ENCODE measurements around the gene B3GNT7.

The B3GNT7 gene

GRCh38 chr2:231410293-231411004, 14.9 kb downstream of the B3GNT7 start:
- Histone ChIP-seq H3K4me3 (ENCODE audit: low read depth in 1 of 5, low read length in 5 of 5) (no peak overlapping the region), H3K4me1 (ENCODE audit: control insufficient read depth in 5 of 5, insufficient read depth in 5 of 5, low read length in 5 of 5) (peaks cover 0 to 20% (median 15%) of the 10 kb centered on the region in 5 donors), H3K9me3 (ENCODE audit: control insufficient read depth in 5 of 5, low read length in 5 of 5) (peaks cover 3 to 11% (median 9%) of the 10 kb centered on the region in 5 donors), H3K36me3 (ENCODE audit: control insufficient read depth in 5 of 5, insufficient read depth in 5 of 5, low read length in 5 of 5) (no peaks in the 10 kb centered on the region), H3K27me3 (ENCODE audit: control insufficient read depth in 5 of 5, insufficient read depth in 4 of 5, low read length in 5 of 5) (peaks cover 0 to 17% (median 4%) of the 10 kb centered on the region in 5 donors), H3K27ac (ENCODE audit: low read depth, low read length) (no peak overlapping the region), H3K9ac (ENCODE audit: low read length in 5 of 5) (no peak overlapping the region)

GRCh38 chr2:231411237-231411636, 15.7 kb downstream of the B3GNT7 start:
- H3K4me3 ChIP-seq (ENCODE audit: low read depth in 1 of 5, low read length in 5 of 5) = no peak overlapping the region
- no peak overlapping the region for H3K27ac ChIP-seq (ENCODE audit: low read depth, low read length)
- peaks cover 0 to 15% (median 14%) of the 10 kb centered on the region in 5 donors for H3K4me1 ChIP-seq (ENCODE audit: control insufficient read depth in 5 of 5, insufficient read depth in 5 of 5, low read length in 5 of 5)

GRCh38 chr2:231411831-231412617, 16.5 kb downstream of the B3GNT7 start:
- Histone ChIP-seq H3K27me3 (ENCODE audit: control insufficient read depth in 5 of 5, insufficient read depth in 4 of 5, low read length in 5 of 5) (peaks cover 0 to 17% (median 4%) of the 10 kb centered on the region in 5 donors), H3K4me3 (ENCODE audit: low read depth in 1 of 5, low read length in 5 of 5) (peak overlapping the region; percentile 48 to 70 (median 64)), H3K9ac (ENCODE audit: low read length in 5 of 5) (peak overlapping the region in 4 of 5 donors; percentile 39 to 71 (median 54)), H3K4me1 (ENCODE audit: control insufficient read depth in 5 of 5, insufficient read depth in 5 of 5, low read length in 5 of 5) (peaks cover 0 to 14% (median 13%) of the 10 kb centered on the region in 5 donors), H3K27ac (ENCODE audit: low read depth, low read length) (no peak overlapping the region), H3K36me3 (ENCODE audit: control insufficient read depth in 5 of 5, insufficient read depth in 5 of 5, low read length in 5 of 5) (no peaks in the 10 kb centered on the region), H3K9me3 (ENCODE audit: control insufficient read depth in 5 of 5, low read length in 5 of 5) (peaks cover 3 to 11% (median 9%) of the 10 kb centered on the region in 5 donors)

More at GRCh38 chr2:231411237-231411636, 15.7 kb downstream of the B3GNT7 start:
- no peaks in the 10 kb centered on the region for H3K36me3 ChIP-seq (ENCODE audit: control insufficient read depth in 5 of 5, insufficient read depth in 5 of 5, low read length in 5 of 5)
- peaks cover 3 to 11% (median 9%) of the 10 kb centered on the region in 5 donors for H3K9me3 ChIP-seq (ENCODE audit: control insufficient read depth in 5 of 5, low read length in 5 of 5)
- H3K9ac ChIP-seq (ENCODE audit: low read length in 5 of 5) = no peak overlapping the region
- peaks cover 0 to 17% (median 4%) of the 10 kb centered on the region in 5 donors for H3K27me3 ChIP-seq (ENCODE audit: control insufficient read depth in 5 of 5, insufficient read depth in 4 of 5, low read length in 5 of 5)

GRCh38 chr2:231412618-231412963, 17.1 kb downstream of the B3GNT7 start:
- peak overlapping the region in 1 of 5 donors; percentile 71 for H3K9ac ChIP-seq (ENCODE audit: low read length in 5 of 5)
- H3K36me3 ChIP-seq (ENCODE audit: control insufficient read depth in 5 of 5, insufficient read depth in 5 of 5, low read length in 5 of 5) = no peaks in the 10 kb centered on the region
- H3K4me3 ChIP-seq (ENCODE audit: low read depth in 1 of 5, low read length in 5 of 5) = peak overlapping the region; percentile 48 to 70 (median 64)
- H3K27ac ChIP-seq (ENCODE audit: low read depth, low read length) = no peak overlapping the region
- H3K4me1 ChIP-seq (ENCODE audit: control insufficient read depth in 5 of 5, insufficient read depth in 5 of 5, low read length in 5 of 5) = peaks cover 0 to 14% (median 13%) of the 10 kb centered on the region in 5 donors
- H3K27me3 ChIP-seq (ENCODE audit: control insufficient read depth in 5 of 5, insufficient read depth in 4 of 5, low read length in 5 of 5) = peaks cover 0 to 18% (median 4%) of the 10 kb centered on the region in 5 donors
- H3K9me3 ChIP-seq (ENCODE audit: control insufficient read depth in 5 of 5, low read length in 5 of 5) = peaks cover 3 to 11% (median 9%) of the 10 kb centered on the region in 5 donors

- H3K27me3 ChIP-seq (ENCODE audit: control insufficient read depth in 5 of 5, insufficient read depth in 4 of 5, low read length in 5 of 5) = peaks cover 0 to 21% (median 4%) of the 10 kb centered on the region in 5 donors
- no peak overlapping the region for H3K27ac ChIP-seq (ENCODE audit: low read depth, low read length)
- H3K4me1 ChIP-seq (ENCODE audit: control insufficient read depth in 5 of 5, insufficient read depth in 5 of 5, low read length in 5 of 5) = peaks cover 0 to 14% (median 13%) of the 10 kb centered on the region in 5 donors
- H3K4me3 ChIP-seq (ENCODE audit: low read depth in 1 of 5, low read length in 5 of 5) = no peak overlapping the region
- no peak overlapping the region for H3K9ac ChIP-seq (ENCODE audit: low read length in 5 of 5)
- no peaks in the 10 kb centered on the region for H3K36me3 ChIP-seq (ENCODE audit: control insufficient read depth in 5 of 5, insufficient read depth in 5 of 5, low read length in 5 of 5)
- peaks cover 3 to 11% (median 9%) of the 10 kb centered on the region in 5 donors for H3K9me3 ChIP-seq (ENCODE audit: control insufficient read depth in 5 of 5, low read length in 5 of 5)
These were observed 17.9 kb downstream of the B3GNT7 start for GRCh38 chr2:231413456-231413855.

- Histone ChIP-seq H3K9me3 (ENCODE audit: control insufficient read depth in 5 of 5, low read length in 5 of 5) (peaks cover 3 to 11% (median 9%) of the 10 kb centered on the region in 5 donors), H3K9ac (ENCODE audit: low read length in 5 of 5) (no peak overlapping the region), H3K27me3 (ENCODE audit: control insufficient read depth in 5 of 5, insufficient read depth in 4 of 5, low read length in 5 of 5) (peaks cover 0 to 24% (median 6%) of the 10 kb centered on the region in 5 donors), H3K4me3 (ENCODE audit: low read depth in 1 of 5, low read length in 5 of 5) (no peak overlapping the region), H3K27ac (ENCODE audit: low read depth, low read length) (no peak overlapping the region), H3K36me3 (ENCODE audit: control insufficient read depth in 5 of 5, insufficient read depth in 5 of 5, low read length in 5 of 5) (no peaks in the 10 kb centered on the region), H3K4me1 (ENCODE audit: control insufficient read depth in 5 of 5, insufficient read depth in 5 of 5, low read length in 5 of 5) (peaks cover 0 to 14% (median 13%) of the 10 kb centered on the region in 5 donors)
These were observed 18.5 kb downstream of the B3GNT7 start for GRCh38 chr2:231413921-231414476.

GRCh38 chr2:231415029-231415428, 19.5 kb downstream of the B3GNT7 start:
- no peak overlapping the region for H3K9ac ChIP-seq (ENCODE audit: low read length in 5 of 5)
- no peak overlapping the region for H3K4me3 ChIP-seq (ENCODE audit: low read depth in 1 of 5, low read length in 5 of 5)
- H3K36me3 ChIP-seq (ENCODE audit: control insufficient read depth in 5 of 5, insufficient read depth in 5 of 5, low read length in 5 of 5) = no peaks in the 10 kb centered on the region
- H3K4me1 ChIP-seq (ENCODE audit: control insufficient read depth in 5 of 5, insufficient read depth in 5 of 5, low read length in 5 of 5) = peaks cover 0 to 14% (median 13%) of the 10 kb centered on the region in 5 donors
- H3K27ac ChIP-seq (ENCODE audit: low read depth, low read length) = no peak overlapping the region
- H3K9me3 ChIP-seq (ENCODE audit: control insufficient read depth in 5 of 5, low read length in 5 of 5) = peaks cover 3 to 11% (median 8%) of the 10 kb centered on the region in 5 donors
- peaks cover 0 to 27% (median 6%) of the 10 kb centered on the region in 5 donors for H3K27me3 ChIP-seq (ENCODE audit: control insufficient read depth in 5 of 5, insufficient read depth in 4 of 5, low read length in 5 of 5)

- no peak overlapping the region for H3K27ac ChIP-seq (ENCODE audit: low read depth, low read length)
- H3K4me3 ChIP-seq (ENCODE audit: low read depth in 1 of 5, low read length in 5 of 5) = no peak overlapping the region
- H3K4me1 ChIP-seq (ENCODE audit: control insufficient read depth in 5 of 5, insufficient read depth in 5 of 5, low read length in 5 of 5) = no peaks in the 10 kb centered on the region
- no peaks in the 10 kb centered on the region for H3K36me3 ChIP-seq (ENCODE audit: control insufficient read depth in 5 of 5, insufficient read depth in 5 of 5, low read length in 5 of 5)
- no peaks in the 10 kb centered on the region for H3K9me3 ChIP-seq (ENCODE audit: control insufficient read depth in 5 of 5, low read length in 5 of 5)
- no peak overlapping the region for H3K9ac ChIP-seq (ENCODE audit: low read length in 5 of 5)
- H3K27me3 ChIP-seq (ENCODE audit: control insufficient read depth in 5 of 5, insufficient read depth in 4 of 5, low read length in 5 of 5) = peaks cover 0 to 15% (median 4%) of the 10 kb centered on the region in 5 donors
These were observed 23.5 kb downstream of the B3GNT7 start for GRCh38 chr2:231418820-231419640.

GRCh38 chr2:231421051-231421580, 25.6 kb downstream of the B3GNT7 start:
- Histone ChIP-seq H3K36me3 (ENCODE audit: control insufficient read depth in 5 of 5, insufficient read depth in 5 of 5, low read length in 5 of 5) (no peaks in the 10 kb centered on the region), H3K9me3 (ENCODE audit: control insufficient read depth in 5 of 5, low read length in 5 of 5) (no peaks in the 10 kb centered on the region), H3K4me3 (ENCODE audit: low read depth in 1 of 5, low read length in 5 of 5) (no peak overlapping the region), H3K4me1 (ENCODE audit: control insufficient read depth in 5 of 5, insufficient read depth in 5 of 5, low read length in 5 of 5) (no peaks in the 10 kb centered on the region), H3K27ac (ENCODE audit: low read depth, low read length) (no peak overlapping the region), H3K9ac (ENCODE audit: low read length in 5 of 5) (no peak overlapping the region), H3K27me3 (ENCODE audit: control insufficient read depth in 5 of 5, insufficient read depth in 4 of 5, low read length in 5 of 5) (peaks cover 0 to 16% (median 2%) of the 10 kb centered on the region in 5 donors)
